Central memory CD4-positive, alpha-beta T cell (primary cell): ENCODE data around the gene FOXP3.
A peak's percentile ranks its signal among the peaks of the same experiment; 100 is the strongest.

Experiments used
- DNase-seq: peaks from one replicate; pipeline ENCODE4 v3.0.0; 2022

Gene FOXP3

GRCh38 chrX:49249071-49249470 lies 15.4 kb downstream of the FOXP3 start:
- no peak for DNase-seq

GRCh38 chrX:49247916-49248811 lies 16.3 kb downstream of the FOXP3 start:
- no peak for DNase-seq

- DNase-seq = no peak
Observed at GRCh38 chrX:49247346-49247745, 17.2 kb downstream of the FOXP3 start.

- DNase-seq = no peak
Observed at GRCh38 chrX:49246541-49246940, 18.0 kb downstream of the FOXP3 start.

GRCh38 chrX:49244207-49244606 lies 20.3 kb downstream of the FOXP3 start:
- DNase-seq = no peak

GRCh38 chrX:49243166-49243565 lies 21.3 kb downstream of the FOXP3 start:
- no peak for DNase-seq

- no peak for DNase-seq
Observed at GRCh38 chrX:49242545-49243066, 21.9 kb downstream of the FOXP3 start.

- no peak for DNase-seq
Observed at GRCh38 chrX:49238735-49239134, 25.8 kb downstream of the FOXP3 start.

- no peak for DNase-seq
Observed at GRCh38 chrX:49237060-49237459, 27.4 kb downstream of the FOXP3 start.

- no peak for DNase-seq
Observed at GRCh38 chrX:49233887-49234555, 30.5 kb downstream of the FOXP3 start.

GRCh38 chrX:49233176-49233575 lies 31.3 kb downstream of the FOXP3 start, which contains the start of gene CACNA1F:
Gene CACNA1F, minus strand, starts transcription at chrX:49233340. Its CDS starts 31 bp downstream, at chrX:49233309.
- no peak for DNase-seq

GRCh38 chrX:49232525-49232924 lies 32.0 kb downstream of the FOXP3 start:
- DNase-seq = no peak

GRCh38 chrX:49231333-49232000 lies 33.0 kb downstream of the FOXP3 start:
- no peak for DNase-seq

- peak; percentile 37 for DNase-seq
Observed at GRCh38 chrX:49230500-49231232, 33.8 kb downstream of the FOXP3 start.

GRCh38 chrX:49228185-49228584 lies 36.3 kb downstream of the FOXP3 start:
- no peak for DNase-seq

- no peak for DNase-seq
Observed at GRCh38 chrX:49227726-49228125, 36.8 kb downstream of the FOXP3 start.

- no peak for DNase-seq
Observed at GRCh38 chrX:49226946-49227345, 37.6 kb downstream of the FOXP3 start.

GRCh38 chrX:49225858-49226257 lies 38.7 kb downstream of the FOXP3 start:
- no peak for DNase-seq

- no peak for DNase-seq
Observed at GRCh38 chrX:49221868-49222267, 42.6 kb downstream of the FOXP3 start.

- DNase-seq = no peak
Observed at GRCh38 chrX:49220100-49220499, 44.4 kb downstream of the FOXP3 start.

GRCh38 chrX:49214996-49215526 lies 49.4 kb downstream of the FOXP3 start:
- no peak for DNase-seq

GRCh38 chrX:49214416-49214815 lies 50.1 kb downstream of the FOXP3 start:
- DNase-seq = no peak
